Endothelial cell of umbilical vein (primary cell): ENCODE results near the gene CNKSR1. TPM values are rescaled to one million over a fixed set of nuclear protein-coding genes. Genes with fewer than 3 reads are reported as not detected.

Source experiments
- BruUV-seq: library from RNA; stranded (reverse); fragments of 400-500 nt; replicated peaks from 2 replicates; lab custom pipeline; 2021; lab: Mats Ljungman, UMichigan
- CTCF ChIA-PET: fragments of 300-600, 350-600 bp; sonication (Branson Sonifier 250); formaldehyde crosslinking; loops from one replicate; lab custom pipeline; 2021; ENCODE audit warnings: antibody characterized with exemption, inconsistent platforms; lab: Charles Lee
- POLR2A ChIA-PET: fragments of 300-600, 350-600 bp; sonication (Branson Sonifier 250); formaldehyde crosslinking; loops from one replicate; lab custom pipeline; 2021; ENCODE audit warnings: antibody characterized with exemption, inconsistent platforms; lab: Charles Lee
- DNase-seq: peaks from one replicate; pipeline ENCODE4 v3.0.0-alpha.2; 2011; ENCODE audit warnings: low read depth, low spot score
- FAIRE-seq: peaks from 2 replicates; lab custom pipeline; 2011; peaks lifted over from hg19 to GRCh38; lab: Jason Lieb, UNC
- H2AFZ ChIP-seq: 2 replicates; pipeline ENCODE4 v1.6.0; 2012; ENCODE audit warnings: low read depth, low read length, control low read depth, inconsistent platforms
- H3K27ac ChIP-seq: 2 replicates; pipeline ENCODE4 v1.5.1; 2011; ENCODE audit warnings: low read depth, mild to moderate bottlenecking, control low read depth, low read length, moderate library complexity; ENCODE audit not compliant: insufficient read depth
- H3K27me3 ChIP-seq, 2 experiments: 2 replicates each; pipeline versions ENCODE4 v1.6.0 to v1.6.1; 2011; ENCODE audit warnings: low read length in 2 of 2, mixed read lengths in 1 of 2; ENCODE audit not compliant: control insufficient read depth in 2 of 2, insufficient read depth in 2 of 2
- H3K36me3 ChIP-seq, 2 experiments: 2 replicates in 1 of 2; 3 replicates in 1 of 2; pipeline ENCODE4 v1.5.1; 2011; ENCODE audit warnings: low read length in 2 of 2, mild to moderate bottlenecking in 1 of 2, moderate library complexity in 1 of 2; ENCODE audit not compliant: control insufficient read depth in 2 of 2, insufficient read depth in 2 of 2; ENCODE audit errors: extremely low read depth in 1 of 2
- H3K4me1 ChIP-seq: 3 replicates; pipeline ENCODE4 v1.5.1; 2011; ENCODE audit warnings: mild to moderate bottlenecking, low read length; ENCODE audit not compliant: control insufficient read depth, insufficient read depth; ENCODE audit errors: extremely low read depth
- H3K4me2 ChIP-seq: 2 replicates; pipeline ENCODE4 v1.6.1; 2011; ENCODE audit warnings: low read length, control low read depth, mixed read lengths; ENCODE audit not compliant: insufficient read depth
- H3K4me3 ChIP-seq, 3 experiments: fragments of 200-600 bp in 1 of 3; sonication (generic), shearing (Covaris generic) in 1 of 3; replicated peaks in 1 of 3; 2 replicates each; pipeline ENCODE4 v1.5.1; 2011 to 2016; ENCODE audit warnings: control low read depth in 3 of 3, low read length in 3 of 3, mild to moderate bottlenecking in 2 of 3, inconsistent platforms in 1 of 3, low read depth in 1 of 3, moderate library complexity in 1 of 3; ENCODE audit not compliant: insufficient read depth in 1 of 3
- H3K79me2 ChIP-seq: 2 replicates; pipeline ENCODE4 v1.6.0; 2012; ENCODE audit warnings: low read length, inconsistent platforms; ENCODE audit not compliant: control insufficient read depth, insufficient read depth
- H3K9ac ChIP-seq: replicated peaks from 2 replicates; pipeline ENCODE3; 2011; ENCODE audit warnings: low read length, control low read depth; ENCODE audit not compliant: insufficient read depth; ENCODE audit errors: extremely low read depth
- H3K9me1 ChIP-seq: replicated peaks from 3 replicates; pipeline ENCODE4 v1.6.0; 2011; ENCODE audit warnings: mild to moderate bottlenecking, low read length; ENCODE audit not compliant: control insufficient read depth, insufficient read depth; ENCODE audit errors: extremely low read depth
- H3K9me3 ChIP-seq: replicated peaks from 2 replicates; pipeline ENCODE4 v1.5.1; 2012; ENCODE audit warnings: low read length, inconsistent platforms; ENCODE audit not compliant: control insufficient read depth, insufficient read depth
- H4K20me1 ChIP-seq: replicated peaks from 2 replicates; pipeline ENCODE3; 2011; ENCODE audit warnings: mild to moderate bottlenecking, low read length; ENCODE audit not compliant: control insufficient read depth, insufficient read depth; ENCODE audit errors: extremely low read depth
- EZH2 ChIP-seq: IDR thresholded peaks from 2 replicates; pipeline ENCODE4 v1.6.1; 2012; ENCODE audit warnings: borderline replicate concordance, low read depth, mild to moderate bottlenecking, moderate library complexity, low read length, inconsistent platforms; ENCODE audit not compliant: severe bottlenecking
- FOS ChIP-seq: IDR thresholded peaks from 2 replicates; pipeline ENCODE4 v1.6.1; 2011; ENCODE audit warnings: mild to moderate bottlenecking, low read length, moderate library complexity, borderline replicate concordance; ENCODE audit not compliant: insufficient read depth
- GATA2 ChIP-seq: IDR thresholded peaks from 2 replicates; pipeline ENCODE4 v1.7.0; 2011; ENCODE audit warnings: low read depth, mild to moderate bottlenecking, moderate library complexity, mixed read lengths, low read length; ENCODE audit not compliant: insufficient read length, insufficient read depth
- JUN ChIP-seq: IDR thresholded peaks from 2 replicates; pipeline ENCODE4 v1.6.1; 2011; ENCODE audit warnings: borderline replicate concordance, low read depth; ENCODE audit not compliant: insufficient read length, insufficient read depth
- MAX ChIP-seq: IDR thresholded peaks from 2 replicates; pipeline ENCODE4 v1.6.1; 2011; ENCODE audit not compliant: insufficient read depth, insufficient read length
- MYC ChIP-seq: IDR thresholded peaks from one replicate; pipeline ENCODE4 v1.6.1; 2011; ENCODE audit warnings: mild to moderate bottlenecking, low read depth, low read length
- POLR2A ChIP-seq: IDR thresholded peaks from 2 replicates; pipeline ENCODE4 v1.6.1; 2012; ENCODE audit warnings: low read depth, mild to moderate bottlenecking, control low read depth, low read length
- POLR2AphosphoS5 ChIP-seq: IDR thresholded peaks from 2 replicates; pipeline ENCODE4 v1.6.1; 2012; ENCODE audit warnings: low read depth, mild to moderate bottlenecking, control low read depth, low read length, moderate library complexity; ENCODE audit not compliant: insufficient read depth
- dilution Hi-C: fragments of 300-500 bp; cut with MboI; formaldehyde crosslinking; loops from one replicate; pipeline ENCODE4 v1.15.0; 2019; ENCODE audit warnings: low sequenced_read_pairs; ENCODE audit not compliant: extremely low pct_ligation_motif_present
- intact Hi-C: fragments of 100-400 bp; cut with micrococcal nuclease; formaldehyde crosslinking; loops from one replicate; pipeline ENCODE4 v1.10.0; 2022
- polyA plus RNA-seq, 4 experiments: library from polyadenylated mRNA; depleted of rRNA in 3 of 4; stranded (reverse) in 3 of 4; unstranded in 1 of 4; fragments of >200 nt; gene quantifications; 2 replicates each; pipeline versions ENCODE4 v1.2.1 to v1.2.3, GENCODE V29; 2011 to 2012; ENCODE audit warnings: missing spikeins in 1 of 4
- total RNA-seq: library from RNA; stranded (reverse); gene quantifications from 2 replicates; pipeline ENCODE4 v1.2.3, GENCODE V29; 2021
- TF ChIP-seq, protein P1 (sequence below), 2 donors: IDR thresholded peaks; 1 replicate in 1 of 2; 2 replicates in 1 of 2; pipeline ENCODE4 v1.5.1; 2011; ENCODE audit warnings: low read length in 2 of 2, mild to moderate bottlenecking in 2 of 2, moderate library complexity in 2 of 2, control low read depth in 1 of 2, inconsistent platforms in 1 of 2, low read depth in 1 of 2; ENCODE audit not compliant: insufficient read depth in 1 of 2; ENCODE audit errors: extremely low read depth in 1 of 2

Gene CNKSR1
- total and polyA plus RNA-seq, 2 donors (not counting 3 experiments of a cell fraction or from before 2014, with no cell fraction given) = 0.22 TPM; not detected in 1

- Histone ChIP-seq H3K9me3 (no peaks in the 10 kb centered on the region), H3K36me3 (no peaks in the 10 kb centered on the region), H3K9ac (no peak overlapping the region), H4K20me1 (no peaks in the 10 kb centered on the region), H3K4me3 (no peak overlapping the region), H2AFZ (no peak overlapping the region), H3K9me1 (no peaks in the 10 kb centered on the region), H3K4me1 (no peaks in the 10 kb centered on the region), H3K79me2 (no peaks in the 10 kb centered on the region), H3K4me2 (no peak overlapping the region), H3K27ac (no peak overlapping the region), H3K27me3 (peaks cover 0 to 5% of the 10 kb centered on the region in 2 experiments)
- POLR2A ChIA-PET = no interaction called here
- no peak for TF ChIP-seq JUN
- TF ChIP-seq FOS = no peak
- TF ChIP-seq EZH2 = no peak
- TF ChIP-seq MYC = no peak
- TF ChIP-seq, protein P1, sequence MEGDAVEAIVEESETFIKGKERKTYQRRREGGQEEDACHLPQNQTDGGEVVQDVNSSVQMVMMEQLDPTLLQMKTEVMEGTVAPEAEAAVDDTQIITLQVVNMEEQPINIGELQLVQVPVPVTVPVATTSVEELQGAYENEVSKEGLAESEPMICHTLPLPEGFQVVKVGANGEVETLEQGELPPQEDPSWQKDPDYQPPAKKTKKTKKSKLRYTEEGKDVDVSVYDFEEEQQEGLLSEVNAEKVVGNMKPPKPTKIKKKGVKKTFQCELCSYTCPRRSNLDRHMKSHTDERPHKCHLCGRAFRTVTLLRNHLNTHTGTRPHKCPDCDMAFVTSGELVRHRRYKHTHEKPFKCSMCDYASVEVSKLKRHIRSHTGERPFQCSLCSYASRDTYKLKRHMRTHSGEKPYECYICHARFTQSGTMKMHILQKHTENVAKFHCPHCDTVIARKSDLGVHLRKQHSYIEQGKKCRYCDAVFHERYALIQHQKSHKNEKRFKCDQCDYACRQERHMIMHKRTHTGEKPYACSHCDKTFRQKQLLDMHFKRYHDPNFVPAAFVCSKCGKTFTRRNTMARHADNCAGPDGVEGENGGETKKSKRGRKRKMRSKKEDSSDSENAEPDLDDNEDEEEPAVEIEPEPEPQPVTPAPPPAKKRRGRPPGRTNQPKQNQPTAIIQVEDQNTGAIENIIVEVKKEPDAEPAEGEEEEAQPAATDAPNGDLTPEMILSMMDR (IDR thresholded peaks at IDR 0.05; ENCODE audit: extremely low read depth in 1 of 2, insufficient read depth in 1 of 2, low read depth in 1 of 2, low read length in 2 of 2) = no peak
- TF ChIP-seq POLR2AphosphoS5 = no peak
- no peak for TF ChIP-seq POLR2A
- no peak for TF ChIP-seq MAX
- TF ChIP-seq GATA2 = no peak
- FAIRE-seq = no peak
- no TSS peak for BruUV-seq
- intact Hi-C loops = no loop called here
- dilution Hi-C loops = no loop called here
- CTCF ChIA-PET = no interaction called here
- no peak for DNase-seq
Measured at GRCh38 chr1:26197301-26197700, 20.0 kb downstream of the CNKSR1 start.
